GM04504 (cell line): ENCODE data around the gene OPTC.
"Not testable (repeated sequence)": the region's sequence is repeated elsewhere in the genome, so short reads cannot be mapped to it uniquely, and the experiment has no call there.

Source experiments
- DNase-seq: peaks from one replicate; pipeline ENCODE4 v3.0.0-alpha.2; 2012; ENCODE audit warnings: low read depth

Gene OPTC

GRCh38 chr1:203517426-203518110, 23.6 kb downstream of the OPTC start:
- no peak for DNase-seq

- not testable (repeated sequence) for DNase-seq
Measured at GRCh38 chr1:203518139-203518538, 24.2 kb downstream of the OPTC start.

- no peak for DNase-seq
Measured at GRCh38 chr1:203518541-203518940, 24.6 kb downstream of the OPTC start.

DNA sequence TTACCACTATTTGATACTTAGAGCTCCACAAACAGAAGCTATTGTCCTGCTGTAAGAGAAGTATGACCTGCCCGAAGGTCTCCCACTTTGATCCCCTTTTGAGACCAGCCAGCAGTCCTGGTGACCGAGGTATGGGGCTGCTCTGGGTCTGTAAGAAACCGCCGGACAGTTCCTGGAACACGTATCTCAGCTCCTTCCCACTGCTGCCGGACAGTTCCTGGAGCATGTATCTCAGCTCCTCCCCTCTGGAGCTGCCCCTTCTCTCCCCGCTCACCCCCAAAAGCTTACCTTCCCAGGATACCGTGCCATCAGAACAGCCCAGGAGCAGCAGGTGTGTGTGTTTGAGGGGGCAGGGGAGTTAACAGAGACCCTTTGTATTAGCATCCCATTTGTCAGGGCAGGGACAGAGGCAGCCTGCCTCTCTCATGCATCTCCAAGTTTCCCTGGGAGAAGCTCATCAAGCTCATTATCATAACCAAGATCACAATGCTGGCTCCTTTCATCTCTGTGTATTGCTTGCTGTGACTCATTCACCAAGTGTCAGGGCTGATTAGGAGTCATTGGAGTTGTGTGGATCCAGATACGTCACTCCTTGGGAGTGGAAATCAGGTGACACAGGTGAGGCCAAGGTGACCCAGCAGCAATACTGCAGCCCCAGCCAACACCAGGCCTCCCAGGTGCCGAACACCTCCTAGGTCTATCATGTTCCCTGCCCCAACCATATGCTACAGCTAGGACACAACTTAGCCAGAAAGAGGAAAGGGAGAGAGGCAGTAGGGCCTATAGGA, 25.3 kb downstream of the OPTC start:
- no peak for DNase-seq

DNA sequence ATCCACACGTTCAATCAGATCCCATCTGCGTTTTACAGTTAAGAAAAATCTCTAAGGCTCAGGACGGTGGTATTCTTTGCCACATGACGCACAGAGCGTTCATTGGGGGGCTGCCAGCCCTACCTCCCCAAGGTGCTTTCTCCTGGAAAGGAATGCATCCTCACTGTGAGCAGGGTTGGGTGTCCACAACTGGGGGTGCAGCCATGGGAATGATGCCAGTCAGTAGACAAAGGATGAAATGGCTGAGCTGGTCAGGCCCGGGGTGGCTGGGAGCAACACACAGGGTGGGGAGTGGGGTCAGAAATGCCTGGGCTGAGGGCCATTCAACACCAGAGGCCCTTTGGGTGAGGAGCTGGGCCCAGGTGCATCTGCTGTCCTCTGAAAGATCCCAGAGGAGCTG, 25.9 kb downstream of the OPTC start:
- no peak for DNase-seq

- no peak for DNase-seq
Measured at GRCh38 chr1:203520315-203520714, 26.4 kb downstream of the OPTC start.

DNA sequence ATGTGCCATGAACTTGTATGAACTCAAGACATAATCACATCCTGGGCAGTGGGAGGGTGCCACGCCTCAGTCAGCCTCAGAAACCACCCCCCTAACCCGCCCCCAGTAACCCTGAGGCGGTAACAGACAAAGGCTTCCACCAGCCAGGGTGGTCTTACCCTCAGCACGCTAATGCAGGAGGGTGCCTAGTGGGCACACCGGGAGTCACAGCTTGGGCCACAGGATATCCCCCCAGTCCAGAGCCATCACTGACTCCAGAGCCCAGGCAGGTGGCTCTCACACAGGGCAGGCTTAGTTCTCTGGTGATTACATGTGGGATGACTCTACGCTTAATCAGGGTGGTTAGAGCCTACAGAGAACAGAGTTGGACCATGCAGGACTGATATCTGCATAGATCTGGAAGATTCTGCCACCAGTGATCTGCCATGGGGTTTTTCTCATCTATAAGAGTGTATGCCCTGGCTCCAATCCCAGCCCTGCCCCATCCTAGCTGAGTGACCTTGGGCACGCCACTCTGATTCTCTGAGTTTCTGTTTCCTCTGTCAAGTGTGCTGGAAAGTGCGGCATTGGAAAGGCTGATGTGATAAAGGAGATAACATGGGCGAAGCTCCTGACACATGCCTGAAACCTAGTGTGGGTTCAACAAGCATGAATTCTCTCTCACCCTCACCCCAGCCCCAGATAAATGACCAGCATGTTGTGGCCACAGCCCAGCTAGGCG, 27.3 kb downstream of the OPTC start:
- no peak for DNase-seq

- no peak for DNase-seq
Measured at GRCh38 chr1:203521812-203522211, 27.9 kb downstream of the OPTC start.

DNA sequence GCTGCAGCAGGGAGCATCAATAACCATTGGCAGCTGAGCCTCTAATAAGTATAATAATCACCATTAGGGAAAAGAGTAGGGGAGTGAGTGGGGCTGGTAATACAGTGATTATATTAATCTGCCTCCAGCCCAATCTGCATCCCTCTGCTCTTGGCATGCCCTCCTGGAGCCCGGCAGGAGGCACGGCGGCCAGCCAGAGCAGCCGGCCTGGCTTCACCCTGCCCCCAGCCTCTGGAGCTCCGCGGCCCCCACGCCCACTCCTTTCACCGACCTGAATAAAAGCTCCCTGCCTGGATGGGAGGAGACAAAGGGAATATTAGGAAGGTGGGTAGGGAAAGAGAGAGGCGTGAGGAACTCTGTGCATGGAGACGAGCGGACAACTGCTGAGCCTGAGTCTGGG, 28.3 kb downstream of the OPTC start:
- no peak for DNase-seq

GRCh38 chr1:203523667-203524066, 29.7 kb downstream of the OPTC start:
- no peak for DNase-seq

DNA sequence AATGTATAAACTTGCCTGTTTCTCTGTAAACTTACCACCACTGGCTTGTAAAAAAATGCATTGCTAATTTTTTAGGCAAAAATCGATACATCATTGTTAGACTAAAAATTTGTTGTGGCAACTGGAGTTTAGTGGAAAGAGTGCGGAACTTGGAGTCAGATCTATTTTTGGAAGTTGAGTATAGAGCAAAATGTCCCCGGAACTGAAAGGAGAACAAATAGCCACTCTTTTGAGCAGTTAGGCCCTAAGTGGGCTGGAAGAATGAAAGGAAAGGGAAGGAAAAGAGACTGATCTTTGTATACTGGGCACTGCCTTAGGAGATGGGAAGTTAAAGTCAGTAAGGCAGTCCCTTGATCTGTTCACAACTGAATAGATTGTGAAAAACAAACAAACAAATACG, 30.2 kb downstream of the OPTC start:
- no peak for DNase-seq

DNA sequence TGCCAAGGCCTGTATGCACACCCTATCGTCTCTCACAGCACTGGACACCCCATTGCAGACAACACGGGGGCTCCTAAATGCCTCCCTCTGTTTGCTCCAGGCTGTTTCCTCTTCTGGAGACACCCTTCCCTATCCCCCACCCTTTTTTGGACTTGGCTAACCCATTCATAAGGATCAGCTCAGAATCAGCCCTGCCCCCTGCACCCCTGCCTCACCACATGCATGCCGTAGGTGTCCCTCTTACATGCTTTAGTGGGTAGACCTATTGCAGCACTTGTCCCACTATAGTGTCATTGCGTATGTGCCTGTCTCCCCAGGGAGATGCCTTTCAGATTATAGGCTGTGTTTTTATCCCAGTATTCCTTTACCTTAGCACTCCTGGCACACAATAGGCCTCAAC, 30.9 kb downstream of the OPTC start:
- DNase-seq, result no peak

GRCh38 chr1:203525685-203526084, 31.7 kb downstream of the OPTC start:
- DNase-seq, result no peak

DNA sequence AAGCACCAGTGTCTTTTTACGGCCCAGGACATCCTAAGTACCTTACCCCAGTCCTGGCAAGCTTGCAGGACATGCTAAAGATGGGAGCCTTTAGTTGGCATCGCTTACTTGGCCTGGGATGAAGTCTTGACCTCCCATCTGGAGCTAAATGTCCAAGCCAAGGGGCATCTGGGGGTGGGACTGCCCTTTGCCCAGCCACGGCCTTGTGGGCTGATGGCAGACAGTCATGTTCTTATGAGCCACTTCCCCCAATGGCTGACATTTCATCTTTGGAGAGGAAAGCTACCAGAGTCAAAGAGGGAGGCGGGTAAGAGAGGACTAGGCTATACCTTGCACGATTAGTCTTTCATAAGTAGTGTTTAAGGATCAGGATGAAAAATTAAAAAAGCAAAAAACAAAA, 32.2 kb downstream of the OPTC start:
- no peak for DNase-seq

- no peak for DNase-seq
Measured at GRCh38 chr1:203526572-203526971, 32.6 kb downstream of the OPTC start.

GRCh38 chr1:203527013-203527412, 33.1 kb downstream of the OPTC start:
- no peak for DNase-seq

- no peak for DNase-seq
Measured at GRCh38 chr1:203528063-203528462, 34.1 kb downstream of the OPTC start.

DNA sequence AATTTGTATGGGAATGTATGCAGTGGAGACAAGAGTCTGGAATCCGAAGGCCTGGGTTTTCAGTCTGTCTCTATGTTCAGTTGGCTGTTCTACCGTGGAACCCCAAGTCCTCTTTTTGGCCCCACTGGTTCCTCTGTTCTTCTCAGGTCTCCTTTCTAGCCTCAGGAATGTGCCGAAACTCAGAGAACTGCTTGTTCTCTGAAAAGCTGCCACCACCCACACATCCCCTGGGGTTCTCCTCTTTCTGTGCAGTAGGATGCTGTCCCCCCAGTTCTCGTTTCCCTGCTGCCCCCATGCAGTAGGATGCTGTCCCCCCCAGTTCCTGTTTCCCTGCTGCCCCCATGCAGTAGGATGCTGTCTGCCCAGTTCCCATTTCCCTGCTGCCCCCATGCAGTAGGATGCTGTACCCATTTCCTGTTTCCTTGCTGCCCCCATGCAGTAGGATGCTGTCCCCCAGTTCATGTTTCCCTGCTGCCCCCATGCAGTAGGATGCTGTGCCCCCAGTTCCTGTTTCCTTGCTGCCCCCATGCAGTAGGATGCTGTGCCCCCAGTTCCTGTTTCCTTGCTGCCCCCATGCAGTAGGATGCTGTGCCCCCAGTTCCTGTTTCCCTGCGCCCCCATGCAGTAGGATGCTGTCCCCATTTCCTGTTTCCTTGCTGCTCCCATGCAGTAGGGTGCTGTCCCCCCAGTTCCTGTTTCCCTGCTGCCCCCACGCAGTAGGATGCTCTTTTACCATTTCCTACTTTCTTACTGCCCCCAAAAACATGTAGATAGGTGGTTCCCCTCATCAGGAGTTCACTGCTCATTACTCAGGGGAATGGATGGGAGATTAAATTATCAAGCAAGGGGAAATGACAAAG, 35.3 kb downstream of the OPTC start:
- DNase-seq, result no peak

- DNase-seq, result no peak
Measured at GRCh38 chr1:203531063-203531462, 37.1 kb downstream of the OPTC start.

GRCh38 chr1:203534012-203534411, 40.1 kb downstream of the OPTC start:
- DNase-seq, result no peak

DNA sequence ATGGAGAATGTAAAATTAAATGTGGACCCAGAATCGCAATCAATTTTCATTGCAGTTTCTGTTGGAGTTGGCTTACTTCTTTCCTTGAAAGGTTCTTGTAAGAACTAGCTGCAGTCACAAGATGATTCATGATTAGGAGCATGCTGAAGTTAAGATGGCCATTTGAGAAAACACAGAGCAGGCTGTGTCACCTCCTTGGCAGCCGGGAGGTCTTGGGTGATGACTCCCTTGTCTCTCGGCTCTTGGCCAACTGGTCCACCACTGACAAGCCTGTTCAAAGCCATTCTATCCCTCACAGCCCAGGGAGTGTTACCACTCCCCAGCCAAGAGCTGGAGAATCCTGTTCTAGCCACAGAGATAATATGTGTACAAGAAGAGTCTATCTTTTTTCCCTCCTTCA, 40.6 kb downstream of the OPTC start:
- peak; percentile 89 for DNase-seq

DNA sequence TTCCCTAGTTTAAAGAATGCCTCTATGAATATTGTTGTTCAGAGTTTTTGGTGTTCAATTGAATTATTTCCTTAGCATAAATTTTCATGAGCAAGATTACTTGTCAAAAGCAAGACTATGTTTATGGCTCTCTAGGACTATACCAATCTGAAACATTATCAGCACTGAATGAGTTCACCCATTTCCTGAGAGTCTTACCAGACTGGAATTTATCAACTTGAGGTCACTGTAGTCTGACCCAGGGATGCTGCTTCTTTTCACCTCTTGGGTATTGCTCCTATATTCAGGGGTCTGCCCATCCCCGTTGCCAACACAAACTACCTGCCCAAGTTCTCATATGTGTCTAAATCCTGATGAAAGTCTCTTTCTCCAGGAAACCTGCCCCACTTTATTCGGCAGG, 42.6 kb downstream of the OPTC start:
- no peak for DNase-seq
